NCI-H226 (cell line): ENCODE measurements around the gene HNRNPA2B1.
"Not testable (repeated sequence)": the region's sequence is repeated elsewhere in the genome, so short reads cannot be mapped to it uniquely, and the experiment has no call there.

Experiments used
- DNase-seq: peaks from one replicate; pipeline ENCODE4 v3.0.0-alpha.2; 2015

The HNRNPA2B1 gene

GRCh38 chr7:26183545-26184280, 16.8 kb downstream of the HNRNPA2B1 start:
- DNase-seq: no peak

GRCh38 chr7:26182706-26183105, 17.8 kb downstream of the HNRNPA2B1 start:
- no peak for DNase-seq

- DNase-seq: no peak
These were observed 18.3 kb downstream of the HNRNPA2B1 start for GRCh38 chr7:26182283-26182682.

- DNase-seq: no peak
These were observed 18.9 kb downstream of the HNRNPA2B1 start for GRCh38 chr7:26181474-26182227.

DNA sequence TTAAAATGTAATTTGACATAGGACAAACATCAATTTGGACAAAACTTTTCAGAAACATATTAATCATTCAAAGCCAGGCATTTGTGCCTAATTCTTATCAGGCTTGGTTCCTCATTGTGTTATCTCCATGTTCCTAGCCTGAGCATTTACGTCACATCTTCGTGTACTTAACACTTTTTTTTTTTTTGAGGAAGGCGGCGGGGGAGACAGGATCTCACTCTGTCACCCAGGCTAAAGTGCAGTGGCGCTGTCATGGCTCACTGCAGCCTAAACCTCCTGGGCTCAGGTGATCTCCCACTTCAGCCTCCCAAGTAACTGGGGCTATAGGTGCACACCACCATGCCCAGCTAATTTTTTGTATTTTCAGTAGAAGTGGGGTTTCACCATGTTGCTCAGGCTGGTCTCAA, 19.8 kb downstream of the HNRNPA2B1 start:
- DNase-seq: no peak

DNA sequence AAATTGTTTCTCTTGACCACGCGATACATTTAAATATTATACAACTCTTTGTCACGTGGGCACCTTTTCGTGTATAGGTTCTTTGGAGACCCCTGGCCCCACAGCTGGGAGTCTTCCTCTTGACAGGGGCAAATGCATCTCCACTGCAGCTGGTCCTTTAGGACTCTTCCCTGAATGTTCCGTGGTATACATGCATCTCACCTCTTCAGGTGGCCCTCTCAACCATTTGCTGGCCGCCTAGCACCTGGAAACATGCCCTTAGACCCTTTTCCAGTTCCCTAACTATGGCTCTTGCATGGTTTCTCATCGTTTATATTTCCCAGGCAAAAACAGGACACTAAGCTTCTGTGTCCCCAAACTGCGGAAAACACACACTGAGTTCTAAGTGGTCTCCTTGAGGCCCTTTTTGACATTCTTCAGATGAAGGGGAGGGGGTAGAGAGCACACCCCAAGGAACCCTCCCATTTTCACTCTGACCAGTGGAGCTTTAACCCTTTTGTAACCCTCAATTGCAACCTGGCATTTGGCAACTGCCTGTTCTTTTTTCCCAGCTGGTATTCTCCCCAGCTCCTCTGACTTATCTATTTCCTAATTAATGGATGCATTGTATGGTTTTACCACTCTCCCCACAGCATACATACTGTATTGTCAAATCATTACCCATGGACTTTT, 20.6 kb downstream of the HNRNPA2B1 start:
- DNase-seq: no peak

- DNase-seq: no peak
These were observed 21.1 kb downstream of the HNRNPA2B1 start for GRCh38 chr7:26179422-26179821.

DNA sequence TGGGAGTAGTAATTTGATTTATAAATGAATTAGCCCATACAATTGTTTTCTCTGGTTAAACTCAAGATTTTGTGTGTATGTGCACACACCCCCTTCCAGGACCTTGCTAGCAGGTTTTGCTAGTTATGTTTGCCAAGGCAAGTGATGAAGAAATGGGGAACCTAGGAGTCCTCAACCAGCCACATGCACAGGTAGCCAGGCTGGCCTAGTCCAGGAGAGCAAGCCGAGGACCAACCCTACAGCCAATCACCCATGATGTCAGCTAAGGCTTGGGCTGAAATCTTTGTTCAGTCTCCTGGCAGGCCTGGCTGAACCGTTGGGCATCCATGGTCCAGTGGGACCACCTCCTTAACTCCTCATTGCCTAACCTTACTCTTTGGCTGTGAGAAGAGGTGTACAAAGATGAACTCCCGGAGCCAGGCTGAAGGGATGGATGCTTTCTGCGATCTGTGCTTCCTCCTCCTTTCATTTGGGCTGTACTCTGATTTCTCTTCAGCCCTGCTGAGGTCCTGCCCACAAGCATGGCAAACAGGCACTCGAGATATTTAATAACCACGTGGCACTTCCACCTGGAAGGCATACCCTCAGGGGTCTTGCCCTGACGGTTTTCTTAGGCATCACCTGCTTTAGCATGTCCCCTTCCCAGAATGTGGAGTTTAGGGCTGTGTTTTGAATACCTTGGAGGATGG, 22.1 kb downstream of the HNRNPA2B1 start:
- DNase-seq: no peak

- DNase-seq: not testable (repeated sequence)
These were observed 23.3 kb downstream of the HNRNPA2B1 start for GRCh38 chr7:26177269-26177668.

- not testable (repeated sequence) for DNase-seq
These were observed 23.9 kb downstream of the HNRNPA2B1 start for GRCh38 chr7:26176696-26177095.

GRCh38 chr7:26175903-26176302, 24.6 kb downstream of the HNRNPA2B1 start:
- DNase-seq: not testable (repeated sequence)

DNA sequence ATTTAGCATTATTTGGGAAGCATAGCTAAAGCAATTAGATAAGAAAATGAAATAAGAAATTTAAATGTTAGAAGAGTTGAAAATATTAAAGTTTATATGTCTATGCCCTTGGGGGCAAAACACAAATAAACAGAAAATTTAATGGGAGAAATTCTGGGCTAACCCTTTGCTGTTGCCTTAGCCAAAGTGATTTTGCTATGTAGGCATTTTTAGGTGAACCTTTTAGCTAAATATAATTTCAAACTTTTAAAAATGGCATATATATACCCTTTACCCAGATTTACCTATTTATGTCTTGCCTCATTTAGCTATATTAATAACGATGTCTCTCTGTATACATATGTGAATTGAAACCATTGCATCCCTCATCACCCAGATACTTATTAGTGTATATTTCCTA, 28.5 kb downstream of the HNRNPA2B1 start:
- no peak for DNase-seq

GRCh38 chr7:26171601-26172000, 28.9 kb downstream of the HNRNPA2B1 start:
- no peak for DNase-seq

GRCh38 chr7:26170663-26171062, 29.9 kb downstream of the HNRNPA2B1 start:
- DNase-seq: no peak

DNA sequence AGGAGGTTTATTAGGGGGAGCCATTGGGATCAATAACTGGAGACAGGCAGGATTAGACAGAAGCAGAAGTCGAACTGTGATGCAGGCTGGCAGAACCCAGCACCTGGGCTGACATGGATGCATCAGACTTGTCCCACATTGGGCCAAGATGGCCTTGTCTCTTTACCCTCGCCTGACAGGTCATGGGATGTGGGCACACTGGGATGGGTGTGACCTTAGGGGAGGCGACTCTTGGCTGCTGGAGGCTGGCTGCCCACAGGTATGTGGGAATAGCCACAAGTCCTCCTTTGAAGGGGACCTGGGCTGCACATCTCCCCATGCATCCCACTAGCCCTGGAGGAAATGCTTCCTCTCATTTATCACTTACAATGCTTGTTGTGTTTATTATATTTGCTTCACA, 31.3 kb downstream of the HNRNPA2B1 start:
- DNase-seq: no peak

DNA sequence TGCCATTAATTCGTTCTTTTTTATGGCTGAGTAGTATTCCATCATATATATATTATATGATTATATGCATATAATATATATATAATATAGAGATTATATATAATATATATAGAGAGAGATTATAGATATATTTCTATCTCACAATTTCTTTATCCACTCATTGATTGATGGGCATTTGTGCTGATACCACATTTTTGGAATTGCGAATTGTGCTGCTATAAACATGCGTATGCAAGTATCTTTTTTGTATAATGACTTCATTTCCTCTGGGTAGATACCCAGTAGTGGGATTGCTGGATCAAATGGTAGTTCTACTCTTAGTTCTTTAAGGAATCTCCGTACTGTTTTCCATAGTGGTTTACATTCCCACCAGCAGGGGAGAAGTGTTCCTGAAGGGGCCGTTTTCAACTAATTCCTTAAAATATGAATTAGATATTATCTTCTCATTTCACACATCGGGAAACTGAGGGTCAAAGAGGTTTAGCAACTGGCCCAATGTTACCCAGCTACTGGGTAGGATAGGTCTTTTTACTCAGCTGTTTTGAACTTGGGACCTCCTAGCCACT, 32.0 kb downstream of the HNRNPA2B1 start:
- no peak for DNase-seq

DNA sequence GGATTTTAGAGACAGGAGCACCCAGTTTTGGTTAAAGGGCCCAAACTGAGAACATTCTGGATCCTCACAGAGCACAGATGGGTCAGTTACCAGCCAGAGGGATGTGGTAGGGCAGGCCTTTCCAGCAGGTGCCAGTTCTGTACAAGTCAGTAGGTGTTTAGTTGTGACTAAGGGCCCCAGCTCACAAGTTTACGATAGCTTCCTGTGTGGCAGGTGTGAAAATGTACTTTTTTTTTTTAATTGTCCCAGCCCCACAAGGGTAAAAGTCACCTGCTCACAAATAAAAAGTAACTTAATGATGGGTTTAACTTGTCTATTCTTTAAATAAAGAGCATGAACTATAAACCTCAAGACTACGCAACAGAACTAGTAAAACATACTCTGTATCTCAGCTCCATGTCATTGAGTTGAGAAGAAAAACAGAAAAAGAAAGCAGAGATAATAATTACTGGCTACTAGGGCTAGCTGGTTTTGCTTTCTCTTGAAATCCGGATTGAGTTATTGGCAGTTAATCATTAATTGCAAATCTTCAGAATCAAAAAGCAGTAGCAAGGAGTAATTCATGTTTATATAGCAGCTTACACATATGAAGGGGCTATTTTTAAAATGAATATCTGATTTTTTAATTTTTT, 33.1 kb downstream of the HNRNPA2B1 start:
- no peak for DNase-seq

GRCh38 chr7:26166684-26167266, 33.8 kb downstream of the HNRNPA2B1 start:
- no peak for DNase-seq

GRCh38 chr7:26165950-26166683, 34.4 kb downstream of the HNRNPA2B1 start:
- no peak for DNase-seq

DNA sequence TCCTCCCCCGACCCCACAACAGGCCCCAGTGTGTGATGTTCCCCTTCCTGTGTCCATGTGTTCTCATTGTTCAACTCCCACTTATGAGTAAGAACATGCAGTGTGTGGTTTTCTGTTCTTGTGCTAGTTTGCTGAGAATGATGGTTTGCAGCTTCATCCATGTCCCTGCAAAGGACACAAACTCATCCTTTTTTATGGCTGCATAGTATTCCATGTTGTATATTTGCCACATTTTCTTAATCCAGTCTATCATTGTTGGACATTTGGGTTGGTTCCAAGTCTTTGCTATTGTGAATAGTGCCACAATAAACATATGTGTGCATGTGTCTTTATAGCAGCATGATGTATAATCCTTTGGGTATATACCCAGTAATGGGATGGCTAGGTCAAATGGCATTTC, 36.7 kb downstream of the HNRNPA2B1 start:
- not testable (repeated sequence) for DNase-seq

DNA sequence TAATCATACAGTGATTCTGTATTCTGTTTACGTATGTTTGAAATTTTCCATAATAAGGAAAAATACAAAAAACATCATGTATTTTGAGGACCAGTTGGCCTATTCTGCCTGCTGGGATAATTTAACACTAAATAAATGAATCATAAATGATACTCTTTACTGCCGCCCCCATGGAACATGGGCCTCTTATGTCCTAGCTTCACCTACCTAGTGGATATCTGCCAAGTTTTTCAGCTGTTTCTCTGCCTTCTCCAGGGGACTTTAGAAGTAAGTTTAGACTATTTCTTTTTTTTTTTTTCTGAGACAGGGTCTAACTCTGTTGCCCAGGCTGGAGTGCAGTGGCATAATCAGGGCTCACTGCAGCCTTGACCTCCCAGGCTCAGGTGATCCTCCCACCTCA, 38.1 kb downstream of the HNRNPA2B1 start:
- no peak for DNase-seq
